ENCODE results near the gene TEKT2. TPM values are rescaled to one million over a fixed set of nuclear protein-coding genes. Genes with fewer than 3 reads are reported as not detected.

The TEKT2 gene
- total and polyA plus RNA-seq, 12 donors = 0.18 to 4.0 (median 0.72) TPM; not detected in 4

DNA sequence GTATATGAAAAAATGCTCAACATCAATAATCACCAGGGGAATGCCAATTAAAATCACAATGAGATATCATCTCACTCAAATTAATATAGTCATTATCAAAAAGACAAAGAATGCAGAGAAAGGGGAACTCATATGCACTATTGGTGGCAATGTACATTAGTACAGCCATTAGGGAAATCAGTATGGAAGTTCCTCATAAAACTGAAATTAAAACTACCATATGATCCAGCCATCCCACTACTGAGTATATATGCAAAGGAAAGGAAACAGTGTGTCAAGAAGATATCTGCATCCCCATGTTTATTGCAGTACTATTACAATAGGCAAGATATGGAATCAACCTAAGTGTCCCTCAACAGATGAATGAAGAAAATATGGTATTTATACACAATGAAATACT is 32.1 kb upstream of the TEKT2 start:
- Histone ChIP-seq H3K9me3 (replicated peaks in 1 of 3) (no peaks in the 10 kb centered on the region), H3K27ac (no peak overlapping the region), H3K27me3 (no peaks in the 10 kb centered on the region), H3K4me3 (no peak overlapping the region), H3K4me1 (replicated peaks in 1 of 2) (no peaks in the 10 kb centered on the region), H3K36me3 (replicated peaks in 1 of 2) (peaks cover 0 to 7% of the 10 kb centered on the region in 2 donors)
- no peak for TF ChIP-seq POLR2A (IDR thresholded peaks at IDR 0.05)
- intact Hi-C loops (cut with DNase I) = no loop called here
- DNase-seq = no peak

DNA sequence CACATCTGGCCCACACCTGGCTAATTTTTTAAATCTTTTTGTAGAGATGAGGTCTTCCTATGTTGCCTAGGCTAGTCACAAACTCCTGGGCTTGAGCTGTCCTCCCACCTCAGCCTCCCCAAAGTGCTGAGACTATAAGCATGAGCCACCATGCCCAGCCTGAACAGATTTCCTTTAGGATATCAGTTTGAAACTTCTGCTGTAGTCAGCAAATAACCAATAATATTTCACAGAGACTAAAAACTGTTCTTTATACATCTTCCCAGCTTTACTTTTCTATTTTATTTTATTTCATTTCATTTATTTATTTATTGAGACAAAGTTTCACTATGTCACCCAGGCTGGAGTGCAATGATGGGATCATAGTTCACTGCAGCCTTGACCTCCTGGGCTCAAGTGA is 29.9 kb upstream of the TEKT2 start:
- H3K4me3 ChIP-seq = no peak overlapping the region
- intact Hi-C loops (cut with DNase I) = no loop called here
- no peaks in the 10 kb centered on the region for H3K9me3 ChIP-seq (replicated peaks in 1 of 3)
- TF ChIP-seq, protein P1, sequence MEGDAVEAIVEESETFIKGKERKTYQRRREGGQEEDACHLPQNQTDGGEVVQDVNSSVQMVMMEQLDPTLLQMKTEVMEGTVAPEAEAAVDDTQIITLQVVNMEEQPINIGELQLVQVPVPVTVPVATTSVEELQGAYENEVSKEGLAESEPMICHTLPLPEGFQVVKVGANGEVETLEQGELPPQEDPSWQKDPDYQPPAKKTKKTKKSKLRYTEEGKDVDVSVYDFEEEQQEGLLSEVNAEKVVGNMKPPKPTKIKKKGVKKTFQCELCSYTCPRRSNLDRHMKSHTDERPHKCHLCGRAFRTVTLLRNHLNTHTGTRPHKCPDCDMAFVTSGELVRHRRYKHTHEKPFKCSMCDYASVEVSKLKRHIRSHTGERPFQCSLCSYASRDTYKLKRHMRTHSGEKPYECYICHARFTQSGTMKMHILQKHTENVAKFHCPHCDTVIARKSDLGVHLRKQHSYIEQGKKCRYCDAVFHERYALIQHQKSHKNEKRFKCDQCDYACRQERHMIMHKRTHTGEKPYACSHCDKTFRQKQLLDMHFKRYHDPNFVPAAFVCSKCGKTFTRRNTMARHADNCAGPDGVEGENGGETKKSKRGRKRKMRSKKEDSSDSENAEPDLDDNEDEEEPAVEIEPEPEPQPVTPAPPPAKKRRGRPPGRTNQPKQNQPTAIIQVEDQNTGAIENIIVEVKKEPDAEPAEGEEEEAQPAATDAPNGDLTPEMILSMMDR (IDR thresholded peaks at IDR 0.05) = no peak
- no peak for TF ChIP-seq POLR2A (IDR thresholded peaks at IDR 0.05)
- no peak overlapping the region for H3K27ac ChIP-seq
- DNase-seq = no peak
- H3K36me3 ChIP-seq (replicated peaks in 1 of 2) = peaks cover 0 to 7% of the 10 kb centered on the region in 2 donors
- H3K4me1 ChIP-seq (replicated peaks in 1 of 2) = no peaks in the 10 kb centered on the region
- H3K27me3 ChIP-seq = no peaks in the 10 kb centered on the region

DNA sequence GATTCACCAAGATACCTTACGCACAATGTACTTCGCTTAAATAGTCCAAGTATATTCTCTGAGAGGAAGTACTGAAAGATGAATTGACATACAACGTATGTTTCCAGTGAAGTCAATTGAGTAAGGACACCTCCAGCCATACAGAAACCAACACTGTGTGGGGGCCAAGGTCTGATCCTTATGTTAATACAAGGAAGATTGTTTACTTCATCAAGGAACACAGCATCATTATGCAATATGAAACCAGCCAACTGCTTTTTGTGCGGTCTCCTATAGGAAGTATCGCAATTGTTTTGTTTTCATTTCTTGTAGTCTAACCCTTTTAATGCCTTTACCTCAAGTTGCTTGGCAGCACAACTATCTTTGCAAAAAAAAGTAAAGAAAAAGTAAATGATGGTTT is 28.2 kb upstream of the TEKT2 start:
- H3K4me1 ChIP-seq (replicated peaks in 1 of 2) = no peaks in the 10 kb centered on the region
- intact Hi-C loops (cut with DNase I) = no loop called here
- H3K27ac ChIP-seq = no peak overlapping the region
- WGBS, 4 donors = 82 to 94% (median 87%) methylated on average over 5 of the region's 5 CpGs
- H3K36me3 ChIP-seq (replicated peaks in 1 of 2) = peaks cover 0 to 7% of the 10 kb centered on the region in 2 donors
- no peaks in the 10 kb centered on the region for H3K27me3 ChIP-seq
- DNase-seq = no peak
- no peaks in the 10 kb centered on the region for H3K9me3 ChIP-seq (replicated peaks in 1 of 3)
- no peak overlapping the region for H3K4me3 ChIP-seq
- TF ChIP-seq, protein P1 (IDR thresholded peaks at IDR 0.05) = no peak
- TF ChIP-seq POLR2A (IDR thresholded peaks at IDR 0.05) = no peak

DNA sequence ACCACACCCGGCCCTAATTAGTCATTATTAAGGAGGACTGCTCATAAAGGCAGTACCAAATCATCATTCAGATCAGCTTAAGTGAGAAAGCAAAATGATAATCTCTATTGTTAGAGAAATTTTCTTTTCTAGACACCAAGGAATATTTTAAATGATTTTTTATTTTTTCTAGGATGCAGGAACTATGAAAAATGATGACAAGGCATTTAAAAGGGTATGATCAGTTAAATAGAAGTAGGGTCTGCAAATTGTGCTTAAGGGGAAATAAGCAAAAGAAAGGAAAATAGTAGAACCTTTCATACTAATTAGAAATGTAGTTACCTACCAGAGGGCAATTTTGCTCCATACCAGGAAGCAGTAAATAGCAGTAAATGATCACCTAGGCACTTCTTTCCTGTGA is 21.6 kb upstream of the TEKT2 start:
- intact Hi-C loops (cut with DNase I) = no loop called here
- Histone ChIP-seq H3K4me3 (no peak overlapping the region), H3K4me1 (replicated peaks in 1 of 2) (no peaks in the 10 kb centered on the region), H3K9me3 (replicated peaks in 1 of 3) (no peaks in the 10 kb centered on the region), H3K27ac (no peak overlapping the region), H3K36me3 (replicated peaks in 1 of 2) (peaks cover 0 to 5% of the 10 kb centered on the region in 2 donors), H3K27me3 (no peaks in the 10 kb centered on the region)
- WGBS, 4 donors = 86 to 100% (median 95%) methylated on average over 1 of the region's 1 CpG
- DNase-seq = no peak
- TF ChIP-seq, protein P1 (IDR thresholded peaks at IDR 0.05) = no peak
- no peak for TF ChIP-seq POLR2A (IDR thresholded peaks at IDR 0.05)

DNA sequence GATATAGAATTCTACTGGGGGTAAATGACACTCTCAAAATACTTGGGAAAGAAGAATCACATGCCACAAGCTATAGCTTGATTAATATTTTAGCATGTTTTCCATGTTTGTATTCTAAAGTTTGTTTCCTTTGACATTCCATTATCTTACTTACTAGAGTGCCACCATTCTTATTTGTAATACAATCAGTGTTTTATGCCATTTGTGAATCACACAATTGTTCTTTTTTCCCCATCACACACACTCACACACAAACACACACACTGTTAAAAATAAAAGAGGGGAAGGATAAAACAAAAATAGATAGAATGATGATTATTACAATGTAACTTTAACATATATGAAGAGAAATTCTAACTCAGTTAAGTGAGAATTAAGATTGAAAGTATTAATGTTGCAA is 16.0 kb upstream of the TEKT2 start:
- intact Hi-C loops (cut with DNase I) = no loop called here
- TF ChIP-seq, protein P1 (IDR thresholded peaks at IDR 0.05) = no peak
- TF ChIP-seq POLR2A (IDR thresholded peaks at IDR 0.05) = no peak

More for the DNA sequence above, 16.0 kb upstream of the TEKT2 start:
- Histone ChIP-seq H3K27ac (no peak overlapping the region), H3K36me3 (replicated peaks in 1 of 2) (peaks cover 0 to 4% of the 10 kb centered on the region in 2 donors), H3K4me1 (replicated peaks in 1 of 2) (no peaks in the 10 kb centered on the region), H3K27me3 (no peaks in the 10 kb centered on the region), H3K9me3 (replicated peaks in 1 of 3) (no peaks in the 10 kb centered on the region), H3K4me3 (no peak overlapping the region)
- no peak for DNase-seq
